GM19099 (cell line): ENCODE measurements around the gene KIF17.

Experiments
- POLR2A ChIP-seq: IDR thresholded peaks from 3 replicates; pipeline ENCODE4 v1.6.1; 2011; ENCODE audit warnings: low read depth; ENCODE audit not compliant: insufficient read length; ENCODE audit errors: extremely low read depth

The KIF17 gene

DNA sequence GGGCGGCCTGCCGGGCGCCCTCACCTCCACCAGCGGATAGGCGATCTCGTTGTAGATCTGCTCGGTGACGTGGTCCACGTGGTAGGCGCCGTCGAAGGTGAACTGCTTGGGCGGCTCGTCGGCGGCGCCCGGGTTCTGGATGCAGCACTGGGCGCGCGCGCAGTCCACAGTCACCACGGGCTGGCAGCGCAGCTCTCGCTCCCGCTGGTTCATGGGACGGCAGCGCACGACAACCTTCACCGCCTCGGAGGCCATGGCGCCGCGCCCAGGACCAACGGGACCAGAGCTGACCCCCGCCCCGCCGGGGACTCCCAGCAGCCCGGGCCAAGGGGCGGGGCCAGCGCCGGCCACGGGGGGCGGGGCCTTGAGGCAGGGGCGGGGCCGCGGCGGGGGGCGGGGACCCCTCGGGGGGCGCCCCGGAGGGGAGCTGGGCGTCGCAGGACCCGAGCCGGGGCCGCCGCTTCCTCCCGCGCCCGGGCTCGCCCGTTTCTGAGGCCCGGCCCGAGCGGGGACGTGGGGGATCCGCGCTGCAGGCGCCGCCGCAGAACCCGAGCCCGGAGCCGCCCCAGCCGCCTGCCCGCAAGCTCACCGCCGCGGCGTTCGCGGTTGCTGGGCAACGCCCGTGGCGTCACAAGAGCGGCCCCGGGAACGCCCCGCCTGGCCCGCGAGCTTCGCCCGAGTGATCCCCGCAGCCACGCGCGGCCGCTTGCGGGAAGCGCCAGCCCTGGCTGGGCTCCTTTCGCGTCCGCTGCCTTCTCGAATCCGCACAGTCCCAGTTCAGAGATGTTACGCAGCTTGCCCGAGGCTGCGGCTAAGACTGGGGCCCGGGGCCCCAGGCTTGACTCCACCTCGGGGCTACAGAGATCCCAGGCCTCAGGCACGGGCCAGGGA, at the start of gene KIF17:
Gene KIF17, minus strand, starts transcription at position 556 of the 891 bp plus-strand sequence. Its CDS starts 301 bp downstream, at position 255.
- no peak for TF ChIP-seq POLR2A

DNA sequence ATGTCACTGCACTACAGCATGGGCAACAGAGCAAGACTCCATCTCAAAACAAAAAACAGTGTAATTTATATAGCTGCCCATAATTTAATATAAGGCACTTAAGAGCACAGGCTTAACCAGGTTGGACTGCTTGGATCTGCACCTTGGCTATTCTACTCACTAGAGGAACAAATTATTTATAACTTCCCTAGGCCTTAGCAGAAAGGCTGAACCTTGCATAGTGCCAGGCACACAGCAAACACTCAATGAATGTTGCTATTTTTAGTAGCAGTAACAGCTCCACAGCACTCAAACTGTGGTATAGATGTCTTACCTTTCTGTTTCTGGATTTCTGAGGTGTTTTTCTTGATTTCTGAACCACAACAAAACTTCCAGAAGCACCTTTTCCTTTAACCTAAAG, 49.5 kb upstream of the KIF17 start:
- no peak for TF ChIP-seq POLR2A

DNA sequence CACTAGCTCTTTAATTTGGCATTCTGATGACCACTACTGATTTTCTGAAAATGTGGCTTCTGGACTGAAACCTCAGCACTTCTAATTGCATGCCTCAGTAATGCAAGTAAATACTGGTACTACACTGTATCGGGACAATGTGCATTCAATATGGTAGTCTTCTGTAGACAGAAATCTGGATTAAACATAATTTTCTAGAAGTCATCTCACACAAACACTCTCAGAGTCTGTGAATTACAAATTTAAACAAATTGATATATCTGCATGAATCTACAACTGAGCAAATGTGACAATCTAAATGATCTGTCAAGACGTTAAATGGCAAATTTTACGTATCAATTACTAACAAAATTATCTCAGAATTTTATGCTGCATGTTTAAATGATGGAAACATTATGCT, 45.6 kb upstream of the KIF17 start:
- TF ChIP-seq POLR2A = no peak

DNA sequence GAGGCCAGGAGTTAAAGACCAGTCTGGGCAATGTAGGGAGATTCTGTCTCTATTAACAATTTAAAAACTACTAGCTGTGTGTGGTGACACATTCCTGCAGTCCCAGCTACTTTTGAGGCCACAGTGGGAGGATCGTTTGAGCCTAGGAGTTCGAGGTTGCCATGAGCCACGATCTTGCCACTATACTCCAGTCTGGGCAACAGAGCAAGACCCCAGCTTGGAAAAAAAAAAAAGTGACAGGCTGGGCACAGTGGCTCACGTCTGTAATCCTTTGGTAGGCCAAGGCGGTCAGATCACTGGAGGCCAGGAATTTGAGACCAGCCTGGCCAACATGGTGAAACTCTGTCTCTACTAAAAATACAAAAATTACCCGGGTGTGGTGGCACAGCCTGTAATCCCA, 42.5 kb upstream of the KIF17 start:
- no peak for TF ChIP-seq POLR2A

DNA sequence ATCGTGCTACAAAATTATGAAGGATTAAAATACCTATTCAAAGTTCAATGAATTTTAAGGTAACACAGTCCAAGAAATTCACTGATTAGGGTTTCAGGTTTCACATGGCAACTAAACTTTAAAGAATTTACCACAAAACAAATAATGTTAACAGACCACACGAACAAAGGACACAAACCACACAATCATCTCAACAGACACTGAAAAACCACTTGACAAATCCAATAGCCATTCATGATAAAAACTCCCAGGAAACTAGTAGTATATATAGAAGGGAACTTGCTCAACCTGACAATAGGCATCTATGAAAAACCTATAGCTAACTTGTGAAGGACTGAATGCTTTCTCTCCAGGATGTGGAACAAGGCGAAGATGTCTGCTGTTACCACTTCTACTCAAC, 35.8 kb upstream of the KIF17 start:
- TF ChIP-seq POLR2A = no peak

DNA sequence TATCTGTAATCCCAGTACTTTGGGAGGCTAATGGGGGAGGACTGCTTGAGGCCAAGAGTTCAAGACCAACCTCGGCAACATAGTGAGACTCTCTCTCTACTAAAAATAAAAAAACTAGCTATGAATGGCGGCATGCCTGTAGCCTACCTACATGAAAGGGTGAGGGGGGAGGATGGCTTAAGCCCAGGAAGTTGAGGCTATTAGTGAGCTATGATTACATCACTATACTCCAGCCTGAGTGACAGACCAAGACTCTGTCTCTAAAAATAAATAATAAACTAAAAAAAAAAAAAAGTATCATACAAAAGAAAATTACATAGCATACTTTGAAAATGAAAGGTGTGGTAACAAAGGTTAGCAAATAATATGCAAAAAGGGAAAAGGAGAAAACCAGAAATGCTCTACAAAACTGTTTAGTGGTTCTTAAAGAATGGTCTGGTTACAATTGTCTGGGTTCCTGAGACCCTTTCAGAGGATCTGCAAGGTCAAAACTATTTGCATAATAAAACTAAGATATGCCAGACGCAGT, 33.7 kb upstream of the KIF17 start:
- TF ChIP-seq POLR2A = no peak

DNA sequence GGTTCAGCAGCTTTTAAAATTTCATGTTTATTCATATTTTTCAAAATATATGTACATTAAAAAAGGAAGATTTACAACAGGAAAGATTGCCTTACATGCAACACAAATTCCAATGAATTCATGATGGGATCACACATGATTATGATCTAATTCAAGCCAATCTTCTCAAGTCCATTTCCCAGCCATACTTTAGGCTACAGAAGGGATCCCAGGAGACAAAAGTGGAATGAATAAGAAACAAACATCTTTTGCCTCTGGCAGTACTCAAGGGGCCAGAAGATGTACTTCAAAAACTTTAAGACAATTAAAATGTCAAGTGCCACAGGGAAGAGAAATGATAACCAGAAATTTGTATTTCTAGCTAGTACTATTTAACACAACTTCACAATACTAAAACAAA, 24.9 kb upstream of the KIF17 start:
- TF ChIP-seq POLR2A = no peak

DNA sequence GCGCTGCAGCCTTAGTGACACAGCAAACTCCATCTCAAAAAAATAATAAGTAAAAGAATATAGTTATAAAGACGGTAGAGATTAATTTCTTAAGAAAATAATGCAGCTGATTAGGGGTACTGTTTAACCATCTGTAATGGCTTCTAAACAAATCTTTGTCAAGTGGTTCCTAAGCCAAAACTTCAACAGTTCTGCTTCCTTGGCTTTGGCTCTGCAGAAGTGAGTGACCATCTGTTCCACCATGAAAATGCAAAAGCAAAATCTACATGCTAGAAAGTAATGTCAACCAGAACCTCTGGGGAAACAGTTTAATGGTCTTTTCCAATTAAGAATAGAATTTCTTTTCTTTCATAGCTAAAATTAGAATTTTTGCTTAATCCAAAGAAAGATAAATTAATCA, 23.0 kb upstream of the KIF17 start:
- no peak for TF ChIP-seq POLR2A

DNA sequence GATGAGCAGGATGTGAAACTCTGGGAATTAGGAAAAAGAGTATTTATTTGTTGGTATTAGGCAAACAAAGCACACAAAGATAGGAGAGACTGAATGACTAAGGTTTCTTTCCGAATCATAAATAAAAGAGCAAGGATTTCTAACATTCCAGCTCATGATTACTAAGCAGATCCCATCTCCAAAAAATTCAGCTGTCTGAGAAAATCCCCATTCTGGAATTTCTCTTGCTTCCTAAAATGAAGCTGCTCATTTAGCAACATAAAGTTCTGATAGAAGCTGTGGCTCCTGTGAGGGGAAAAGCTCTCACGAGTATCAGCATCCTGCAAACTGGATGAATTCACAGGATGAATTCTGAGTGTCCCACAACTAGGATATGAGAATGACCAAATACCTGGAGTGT, 21.4 kb upstream of the KIF17 start:
- TF ChIP-seq POLR2A = no peak

DNA sequence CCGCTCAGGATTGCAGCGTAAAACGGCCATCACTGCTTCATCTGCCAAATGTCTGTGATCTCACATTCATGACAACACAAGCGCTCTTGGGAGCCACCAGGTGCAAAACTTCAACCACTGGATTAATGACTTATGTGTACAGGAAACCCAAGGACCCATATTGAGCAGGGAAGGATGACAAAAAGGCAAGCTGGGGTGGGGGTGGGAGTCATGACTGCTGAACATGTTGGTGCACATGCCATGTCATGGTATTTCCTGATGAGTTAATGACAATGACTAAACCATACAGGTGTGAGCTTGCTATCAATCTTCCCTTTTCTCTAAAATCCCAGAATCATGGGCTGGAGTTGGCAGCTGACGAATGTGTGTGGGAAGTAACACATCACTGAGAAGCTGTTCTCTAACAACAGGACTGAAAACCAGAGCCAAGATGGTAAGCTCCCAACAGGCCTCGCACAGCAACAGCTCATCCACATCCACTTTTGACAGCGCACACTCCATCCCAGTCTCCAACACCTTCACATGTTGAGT, 17.8 kb upstream of the KIF17 start:
- TF ChIP-seq POLR2A = no peak

DNA sequence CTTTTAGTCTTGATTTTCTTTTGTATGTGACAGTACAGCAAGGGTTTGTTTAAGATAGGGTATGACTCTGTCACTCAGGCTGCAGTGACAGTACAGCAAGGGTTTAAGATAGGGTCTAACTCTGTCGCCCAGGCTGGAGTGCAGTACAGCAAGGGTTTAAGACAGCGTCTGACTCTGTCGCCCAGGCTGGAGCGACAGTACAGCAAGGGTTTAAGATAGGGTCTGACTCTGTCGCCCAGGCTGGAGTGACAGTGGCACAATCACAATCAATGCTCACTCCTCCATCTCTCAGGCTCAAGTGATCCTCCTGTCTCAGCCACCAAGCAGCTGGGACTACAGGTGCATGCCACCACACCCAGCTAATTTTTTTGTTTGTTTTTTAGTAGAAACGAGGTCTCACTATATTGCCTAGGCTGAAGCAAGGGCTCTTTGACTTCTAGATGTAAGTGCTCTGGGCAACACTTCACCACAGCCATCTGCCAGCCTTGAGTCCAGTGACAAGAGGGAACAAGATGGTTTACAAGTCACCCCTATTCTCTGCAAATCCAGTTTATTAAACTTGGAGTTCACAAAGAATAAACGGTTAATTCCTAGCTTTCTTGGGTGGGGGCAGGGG, 15.7 kb upstream of the KIF17 start:
- TF ChIP-seq POLR2A = no peak

DNA sequence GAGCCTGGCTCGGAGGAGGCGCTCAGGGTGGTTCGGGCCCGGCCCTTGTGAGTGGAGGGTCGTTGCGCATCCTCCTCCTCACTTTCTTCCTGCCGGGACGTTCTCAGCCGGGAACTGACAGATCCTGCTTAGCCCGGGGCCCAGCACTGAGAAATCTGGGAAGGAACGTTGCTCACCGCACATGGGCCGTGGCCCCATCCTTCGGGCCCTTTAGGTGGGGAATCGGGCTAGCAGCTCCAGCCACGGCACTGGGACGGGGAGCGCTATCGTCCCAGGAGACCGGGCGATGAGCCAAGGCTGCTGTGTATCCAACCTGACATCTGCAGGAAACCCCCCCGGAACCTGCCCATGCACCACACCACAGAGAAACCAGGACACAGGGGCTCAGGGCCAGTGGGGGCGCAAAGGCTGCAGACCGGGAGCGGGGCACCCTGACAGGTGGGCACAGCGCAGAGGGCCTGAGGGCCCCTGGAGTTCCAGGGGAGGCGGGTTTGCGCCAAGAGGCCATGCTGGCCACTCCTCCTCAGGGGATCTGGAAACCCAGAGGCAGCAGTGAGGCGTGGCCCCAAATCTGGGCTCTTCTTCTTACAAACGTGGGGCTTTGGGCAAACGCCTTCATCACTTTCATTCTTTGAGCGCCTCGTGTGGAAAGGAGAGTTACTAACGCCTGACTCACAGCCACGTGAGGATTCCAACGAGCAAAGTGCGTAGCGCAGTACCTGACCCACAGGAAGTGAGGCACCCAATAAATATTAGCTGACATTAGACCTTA, 15.0 kb upstream of the KIF17 start, which contains the start of gene SH2D5:
Gene SH2D5, minus strand, starts transcription at position 116 of the 772 bp plus-strand sequence. CDS start 4,659 bp downstream, outside the sequence.
- no peak for TF ChIP-seq POLR2A

DNA sequence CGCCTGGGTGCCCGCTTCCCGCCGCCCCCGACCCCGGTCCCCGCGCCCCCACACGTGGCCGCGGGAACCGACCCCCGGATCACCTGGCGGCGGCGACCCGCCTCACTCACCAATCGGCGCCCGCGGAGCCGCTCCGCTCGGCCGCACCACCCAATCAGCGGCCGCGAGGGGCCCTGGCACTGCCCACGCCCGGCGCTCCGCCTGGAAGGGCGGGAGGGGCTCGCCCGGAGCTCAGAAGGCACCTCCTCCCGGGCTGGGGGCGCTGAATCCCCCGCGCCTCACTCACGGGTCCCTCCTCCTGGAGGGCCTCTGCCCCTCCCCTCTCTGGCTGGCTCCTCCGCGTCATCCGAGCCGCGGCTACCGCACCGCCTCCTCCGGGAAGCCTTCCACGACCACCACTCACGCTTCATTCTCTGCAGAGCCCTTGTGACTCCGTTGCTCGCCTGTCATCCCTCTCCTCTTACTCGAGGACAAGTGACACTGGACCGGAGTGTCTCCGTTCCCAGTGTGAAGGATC, 14.3 kb upstream of the KIF17 start:
- TF ChIP-seq POLR2A = no peak

DNA sequence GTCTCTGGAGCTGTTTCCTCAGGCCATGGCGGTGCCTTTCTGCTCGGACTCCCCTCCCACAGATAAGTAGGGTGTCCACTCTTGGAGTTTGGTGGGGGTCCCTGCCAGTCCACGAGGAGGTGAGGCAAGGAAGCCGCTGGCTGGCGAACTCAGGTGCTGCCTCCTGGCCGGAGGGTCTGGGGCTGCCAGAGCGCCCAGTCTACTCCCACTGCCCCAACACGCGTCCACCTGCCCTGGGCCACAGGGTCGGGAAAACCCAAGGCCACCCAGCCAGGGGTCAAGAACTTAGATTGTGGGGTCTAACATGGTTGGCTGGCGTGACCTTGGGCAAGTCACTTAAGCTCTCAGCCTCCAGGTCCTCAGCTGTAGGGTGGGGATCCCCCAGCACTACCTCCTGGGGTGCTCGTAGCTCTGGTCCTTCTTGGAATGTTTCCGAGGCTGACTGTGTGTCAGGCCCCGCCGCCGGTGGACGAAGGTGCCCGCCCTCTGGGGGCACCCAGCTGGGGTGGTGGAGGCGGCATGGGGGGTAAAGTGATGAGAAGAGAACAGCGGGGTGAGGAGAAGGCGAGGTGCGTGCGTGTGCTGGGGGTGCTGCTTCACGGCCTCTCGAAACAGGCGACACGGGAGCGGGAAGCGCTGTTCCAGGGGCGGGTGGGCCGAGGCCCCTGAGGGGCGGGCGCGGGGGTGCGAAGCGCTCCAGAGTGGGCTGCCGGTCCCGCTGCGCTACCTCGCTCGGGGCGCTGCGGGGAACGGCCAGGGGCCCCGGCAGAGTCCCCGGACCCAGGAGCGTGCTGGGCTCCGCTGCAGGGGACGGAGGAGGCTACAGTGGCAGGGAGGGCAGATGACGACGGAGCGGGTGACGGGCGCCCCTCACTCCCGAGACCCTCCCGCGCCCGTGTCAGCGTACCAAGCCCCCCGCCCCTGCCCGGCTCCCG, 13.5 kb upstream of the KIF17 start:
- no peak for TF ChIP-seq POLR2A
